ENCODE measurements around the gene WIPI1. TPM values are rescaled to one million over a fixed set of nuclear protein-coding genes. Genes with fewer than 3 reads are reported as not detected.

WIPI1 gene
- total RNA-seq, 3 donors from 2014 or later (not counting 1 experiment from before 2014, with no cell fraction given), result 29.0 to 41.4 (median 32.0) TPM

GRCh38 chr17:68435361-68435760, 21.9 kb downstream of the WIPI1 start:
- WGBS (ENCODE audit: insufficient coverage), result 94% methylated on average over 5 of the region's 6 CpGs
- intact Hi-C loops (cut with micrococcal nuclease), result loop anchor here (5.0 to 10.0 kb wide), 3 partner anchors 78 to 233 kb away; partner anchors contain the start of genes ARSG and SLC16A6
- H3K36me3 ChIP-seq (ENCODE audit: control insufficient read depth, insufficient read depth, low read length), result peaks cover 38% of the 10 kb centered on the region

GRCh38 chr17:68433911-68434508, 23.3 kb downstream of the WIPI1 start:
- Histone ChIP-seq H3K27me3 (ENCODE audit: control insufficient read depth, insufficient read depth, low read length) (no peaks in the 10 kb centered on the region), H3K27ac (ENCODE audit: low read length) (no peak overlapping the region), H3K9me3 (ENCODE audit: control insufficient read depth, insufficient read depth, low read length) (no peaks in the 10 kb centered on the region), H3K36me3 (ENCODE audit: control insufficient read depth, insufficient read depth, low read length) (peaks cover 46% of the 10 kb centered on the region), H3K4me1 (ENCODE audit: control insufficient read depth, insufficient read depth, low read length) (peaks cover 29% of the 10 kb centered on the region), H3K4me3 (ENCODE audit: low read length) (no peak overlapping the region)
- H3K27me3 Mint-ChIP-seq (ENCODE audit: low read depth in 2 of 2), result no peaks in the 10 kb centered on the region
- 87% methylated on average over 12 of the region's 12 CpGs for WGBS (ENCODE audit: insufficient coverage)
- H3K4me3 Mint-ChIP-seq, result no peak overlapping the region
- H3K4me1 Mint-ChIP-seq, result peaks cover 34 to 41% of the 10 kb centered on the region in 2 donors
- no peaks in the 10 kb centered on the region for H3K9me3 Mint-ChIP-seq
- intact Hi-C loops (cut with micrococcal nuclease), result loop anchor here (10.0 kb wide), 1 partner anchor 139 kb away; the partner anchor contains the start of genes ARSG and SLC16A6
- ATAC-seq (no peak), DNase-seq (no peak)
- peaks cover 17% of the 10 kb centered on the region for H3K36me3 Mint-ChIP-seq
- H3K27ac Mint-ChIP-seq, result no peak overlapping the region
- TF ChIP-seq, protein P1, sequence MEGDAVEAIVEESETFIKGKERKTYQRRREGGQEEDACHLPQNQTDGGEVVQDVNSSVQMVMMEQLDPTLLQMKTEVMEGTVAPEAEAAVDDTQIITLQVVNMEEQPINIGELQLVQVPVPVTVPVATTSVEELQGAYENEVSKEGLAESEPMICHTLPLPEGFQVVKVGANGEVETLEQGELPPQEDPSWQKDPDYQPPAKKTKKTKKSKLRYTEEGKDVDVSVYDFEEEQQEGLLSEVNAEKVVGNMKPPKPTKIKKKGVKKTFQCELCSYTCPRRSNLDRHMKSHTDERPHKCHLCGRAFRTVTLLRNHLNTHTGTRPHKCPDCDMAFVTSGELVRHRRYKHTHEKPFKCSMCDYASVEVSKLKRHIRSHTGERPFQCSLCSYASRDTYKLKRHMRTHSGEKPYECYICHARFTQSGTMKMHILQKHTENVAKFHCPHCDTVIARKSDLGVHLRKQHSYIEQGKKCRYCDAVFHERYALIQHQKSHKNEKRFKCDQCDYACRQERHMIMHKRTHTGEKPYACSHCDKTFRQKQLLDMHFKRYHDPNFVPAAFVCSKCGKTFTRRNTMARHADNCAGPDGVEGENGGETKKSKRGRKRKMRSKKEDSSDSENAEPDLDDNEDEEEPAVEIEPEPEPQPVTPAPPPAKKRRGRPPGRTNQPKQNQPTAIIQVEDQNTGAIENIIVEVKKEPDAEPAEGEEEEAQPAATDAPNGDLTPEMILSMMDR (IDR thresholded peaks at IDR 0.05), result no peak

More at GRCh38 chr17:68435361-68435760, 21.9 kb downstream of the WIPI1 start:
- H3K4me1 Mint-ChIP-seq, result peaks cover 35 to 48% of the 10 kb centered on the region in 2 donors
- TF ChIP-seq, protein P1 (IDR thresholded peaks at IDR 0.05), result no peak
- H3K9me3 Mint-ChIP-seq, result no peaks in the 10 kb centered on the region
- no peaks in the 10 kb centered on the region for H3K27me3 Mint-ChIP-seq (ENCODE audit: low read depth in 2 of 2)
- Histone ChIP-seq H3K4me3 (ENCODE audit: low read length) (no peak overlapping the region), H3K27me3 (ENCODE audit: control insufficient read depth, insufficient read depth, low read length) (no peaks in the 10 kb centered on the region), H3K27ac (ENCODE audit: low read length) (no peak overlapping the region), H3K9me3 (ENCODE audit: control insufficient read depth, insufficient read depth, low read length) (no peaks in the 10 kb centered on the region), H3K4me1 (ENCODE audit: control insufficient read depth, insufficient read depth, low read length) (peaks cover 29% of the 10 kb centered on the region)
- ATAC-seq (no peak), DNase-seq (no peak)
- H3K4me3 Mint-ChIP-seq, result no peak overlapping the region
- H3K36me3 Mint-ChIP-seq, result peaks cover 10% of the 10 kb centered on the region
- peak overlapping the region in 1 of 2 donors; percentile 96 for H3K27ac Mint-ChIP-seq

GRCh38 chr17:68433211-68433610, 24.1 kb downstream of the WIPI1 start:
- Mint-ChIP-seq H3K9me3 (no peaks in the 10 kb centered on the region), H3K4me3 (no peak overlapping the region), H3K4me1 (peaks cover 26 to 33% of the 10 kb centered on the region in 2 donors), H3K36me3 (peaks cover 17% of the 10 kb centered on the region), H3K27ac (peak overlapping the region in 1 of 2 donors; percentile 29), H3K27me3 (ENCODE audit: low read depth in 2 of 2) (no peaks in the 10 kb centered on the region)
- H3K9me3 ChIP-seq (ENCODE audit: control insufficient read depth, insufficient read depth, low read length), result no peaks in the 10 kb centered on the region
- H3K27ac ChIP-seq (ENCODE audit: low read length), result no peak overlapping the region
- H3K4me1 ChIP-seq (ENCODE audit: control insufficient read depth, insufficient read depth, low read length), result peaks cover 22% of the 10 kb centered on the region
- intact Hi-C loops (cut with micrococcal nuclease), result loop anchor here (10.0 kb wide), 1 partner anchor 138 kb away; the partner anchor contains the start of genes ARSG and SLC16A6
- TF ChIP-seq, protein P1 (IDR thresholded peaks at IDR 0.05), result no peak
- no peaks in the 10 kb centered on the region for H3K27me3 ChIP-seq (ENCODE audit: control insufficient read depth, insufficient read depth, low read length)
- no peak overlapping the region for H3K4me3 ChIP-seq (ENCODE audit: low read length)
- H3K36me3 ChIP-seq (ENCODE audit: control insufficient read depth, insufficient read depth, low read length), result peaks cover 53% of the 10 kb centered on the region
- DNase-seq (no peak), ATAC-seq (no peak)
- WGBS (ENCODE audit: insufficient coverage), result 97% methylated on average over 9 of the region's 9 CpGs
